OCI-LY3 (cell line): ENCODE measurements around the gene IL1RAPL1.

Experiments
- EZH2phosphoT487 ChIP-seq: fragments of 200-600 bp; shearing (Covaris generic); IDR thresholded peaks from 2 replicates; pipeline ENCODE4 v1.6.1; 2018; ENCODE audit warnings: antibody characterized with exemption, mixed run types, low read depth
- TF ChIP-seq, protein P1 (sequence below): fragments of 200-600, 300-600 bp; sonication (generic); IDR thresholded peaks from 2 replicates; pipeline ENCODE4 v1.5.1; 2014; ENCODE audit warnings: antibody characterized with exemption, low read length, low read depth

DNA sequence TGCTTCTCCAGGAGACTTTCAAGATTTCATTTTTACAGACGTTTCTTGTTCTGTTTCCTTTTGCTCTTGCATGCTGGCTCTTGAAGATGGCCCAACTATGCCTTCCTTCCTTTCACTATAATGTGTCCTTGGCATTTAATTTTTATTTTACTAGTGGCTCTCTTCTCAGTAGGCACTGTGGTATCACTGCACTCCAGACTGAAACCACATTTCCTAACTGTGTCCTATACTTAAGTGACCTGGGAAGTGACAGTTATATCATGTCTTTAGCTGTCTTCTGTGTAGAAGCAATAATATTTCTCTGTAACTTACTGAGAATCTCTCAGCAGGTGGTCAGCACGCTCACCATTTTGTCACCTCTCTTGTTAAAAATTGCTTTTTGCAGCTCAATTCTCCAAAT, 168.9 kb downstream of the IL1RAPL1 start:
- TF ChIP-seq, protein P1, sequence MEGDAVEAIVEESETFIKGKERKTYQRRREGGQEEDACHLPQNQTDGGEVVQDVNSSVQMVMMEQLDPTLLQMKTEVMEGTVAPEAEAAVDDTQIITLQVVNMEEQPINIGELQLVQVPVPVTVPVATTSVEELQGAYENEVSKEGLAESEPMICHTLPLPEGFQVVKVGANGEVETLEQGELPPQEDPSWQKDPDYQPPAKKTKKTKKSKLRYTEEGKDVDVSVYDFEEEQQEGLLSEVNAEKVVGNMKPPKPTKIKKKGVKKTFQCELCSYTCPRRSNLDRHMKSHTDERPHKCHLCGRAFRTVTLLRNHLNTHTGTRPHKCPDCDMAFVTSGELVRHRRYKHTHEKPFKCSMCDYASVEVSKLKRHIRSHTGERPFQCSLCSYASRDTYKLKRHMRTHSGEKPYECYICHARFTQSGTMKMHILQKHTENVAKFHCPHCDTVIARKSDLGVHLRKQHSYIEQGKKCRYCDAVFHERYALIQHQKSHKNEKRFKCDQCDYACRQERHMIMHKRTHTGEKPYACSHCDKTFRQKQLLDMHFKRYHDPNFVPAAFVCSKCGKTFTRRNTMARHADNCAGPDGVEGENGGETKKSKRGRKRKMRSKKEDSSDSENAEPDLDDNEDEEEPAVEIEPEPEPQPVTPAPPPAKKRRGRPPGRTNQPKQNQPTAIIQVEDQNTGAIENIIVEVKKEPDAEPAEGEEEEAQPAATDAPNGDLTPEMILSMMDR: no peak
- no peak for TF ChIP-seq EZH2phosphoT487
